NCI-H2196 (cell line): ENCODE measurements around the gene MAZ.

ENCODE experiments used
- DNase-seq: peaks from one replicate; lab custom pipeline; 2025; ENCODE audit not compliant: unreplicated experiment; lab: John Stamatoyannopoulos, UW

The MAZ gene

GRCh38 chr16:29852654-29853053, 46.3 kb downstream of the MAZ start:
- no peak for DNase-seq

- DNase-seq, result no peak
Observed at GRCh38 chr16:29854520-29855100, 48.3 kb downstream of the MAZ start.

- DNase-seq, result no peak
Observed at GRCh38 chr16:29857133-29857760, 50.9 kb downstream of the MAZ start.

GRCh38 chr16:29858149-29858849, 52.0 kb downstream of the MAZ start:
- DNase-seq, result no peak

GRCh38 chr16:29858974-29859373, 52.6 kb downstream of the MAZ start:
- DNase-seq, result no peak

GRCh38 chr16:29860218-29860617, 53.9 kb downstream of the MAZ start:
- no peak for DNase-seq
